DMS153 (cell line): Measurements from ENCODE around the gene PRKAR2B.
A peak's percentile ranks its signal among the peaks of the same experiment; 100 is the strongest.

Source experiments
- DNase-seq: peaks from one replicate; lab custom pipeline; 2025; lab: John Stamatoyannopoulos, UW

PRKAR2B gene

GRCh38 chr7:107185716-107186115 is 141.2 kb downstream of the PRKAR2B start:
- no peak for DNase-seq

- no peak for DNase-seq
Measured at GRCh38 chr7:107186240-107186639, 141.7 kb downstream of the PRKAR2B start.

GRCh38 chr7:107187774-107188173 is 143.3 kb downstream of the PRKAR2B start:
- no peak for DNase-seq

GRCh38 chr7:107190090-107190489 is 145.6 kb downstream of the PRKAR2B start:
- no peak for DNase-seq

GRCh38 chr7:107194052-107194451 is 149.5 kb downstream of the PRKAR2B start:
- no peak for DNase-seq

GRCh38 chr7:107196834-107197610 is 152.5 kb downstream of the PRKAR2B start:
- DNase-seq = no peak

GRCh38 chr7:107201795-107202450 is 157.4 kb downstream of the PRKAR2B start:
- DNase-seq = peak; percentile 9

GRCh38 chr7:107203607-107204006 is 159.1 kb downstream of the PRKAR2B start:
- DNase-seq = no peak

- no peak for DNase-seq
Measured at GRCh38 chr7:107206136-107206535, 161.6 kb downstream of the PRKAR2B start.

- DNase-seq = no peak
Measured at GRCh38 chr7:107206706-107207105, 162.2 kb downstream of the PRKAR2B start.

GRCh38 chr7:107207459-107207858 is 163.0 kb downstream of the PRKAR2B start:
- no peak for DNase-seq

GRCh38 chr7:107208024-107208521 is 163.6 kb downstream of the PRKAR2B start:
- DNase-seq = no peak

GRCh38 chr7:107208563-107208962 is 164.1 kb downstream of the PRKAR2B start:
- no peak for DNase-seq

GRCh38 chr7:107209565-107209964 is 165.1 kb downstream of the PRKAR2B start:
- no peak for DNase-seq

- DNase-seq = no peak
Measured at GRCh38 chr7:107210400-107210799, 165.9 kb downstream of the PRKAR2B start.
